GM23338 (cell line): Measurements from ENCODE around the gene MYO1E. TPM values are rescaled to one million over a fixed set of nuclear protein-coding genes. Genes with fewer than 3 reads are reported as not detected.

Experiments used
- ATAC-seq: fragments of 200-7000 bp; cut with Tn5 transposase; 3 replicates; pipeline ENCODE4 v1.9.1; 2020
- DNase-seq: peaks from one replicate; pipeline ENCODE4 v3.0.0-alpha.2; 2015; ENCODE audit warnings: low spot score
- H2AFZ ChIP-seq: fragments of 200-600 bp; sonication (generic); 2 replicates; pipeline ENCODE4 v1.8.0; 2016; ENCODE audit warnings: antibody characterized with exemption, mild to moderate bottlenecking, moderate library complexity
- H3F3A ChIP-seq: fragments of 200-600 bp; sonication (generic); replicated peaks from 2 replicates; pipeline ENCODE4 v1.8.0; 2017; ENCODE audit warnings: antibody characterized with exemption, mixed run types, low read depth
- H3K27ac ChIP-seq: fragments of 200-600 bp; sonication (generic); 2 replicates; pipeline ENCODE4 v1.6.1; 2016; ENCODE audit warnings: low read depth
- H3K27me3 ChIP-seq: fragments of 200-600 bp; sonication (generic); 2 replicates; pipeline ENCODE4 v1.8.0; 2016; ENCODE audit warnings: mild to moderate bottlenecking, mixed run types, moderate library complexity; ENCODE audit not compliant: insufficient read depth
- H3K36me3 ChIP-seq: fragments of 200-600 bp; sonication (generic); 2 replicates; pipeline ENCODE4 v1.8.0; 2016; ENCODE audit warnings: mild to moderate bottlenecking; ENCODE audit not compliant: insufficient read depth
- H3K4me1 ChIP-seq: fragments of 200-600 bp; sonication (generic); 2 replicates; pipeline ENCODE4 v1.8.0; 2016; ENCODE audit warnings: mild to moderate bottlenecking, moderate library complexity; ENCODE audit not compliant: insufficient read depth
- H3K4me2 ChIP-seq: fragments of 200-600 bp; sonication (generic); 2 replicates; pipeline ENCODE4 v1.7.1; 2017; ENCODE audit warnings: mixed run types
- H3K4me3 ChIP-seq: fragments of 200-600 bp; sonication (generic); 2 replicates; pipeline ENCODE4 v1.6.1; 2016; ENCODE audit warnings: mixed run types
- H3K79me2 ChIP-seq: fragments of 200-600 bp; sonication (generic); replicated peaks from 2 replicates; pipeline ENCODE4 v1.8.0; 2017; ENCODE audit warnings: mild to moderate bottlenecking; ENCODE audit not compliant: insufficient read depth
- H3K9me2 ChIP-seq: fragments of 200-600 bp; sonication (generic); 2 replicates; pipeline ENCODE4 v1.8.0; 2017; ENCODE audit not compliant: insufficient read depth
- H4K20me1 ChIP-seq: fragments of 200-600 bp; sonication (generic); replicated peaks from 2 replicates; pipeline ENCODE4 v1.8.0; 2017; ENCODE audit warnings: mild to moderate bottlenecking; ENCODE audit not compliant: insufficient read depth
- H3K27ac Mint-ChIP-seq: 2 replicates; pipeline ENCODE4 v1.8.0; 2020; ENCODE audit warnings: inconsistent platforms, mild to moderate bottlenecking, moderate library complexity, mixed read lengths
- H3K27me3 Mint-ChIP-seq: 3 replicates; pipeline ENCODE4 v1.8.0; 2022; ENCODE audit warnings: low read depth, mild to moderate bottlenecking, moderate library complexity, mixed read lengths, inconsistent platforms; ENCODE audit not compliant: insufficient read depth, poor library complexity
- H3K36me3 Mint-ChIP-seq: 3 replicates; pipeline ENCODE4 v1.8.0; 2021; ENCODE audit warnings: low read depth, mild to moderate bottlenecking, inconsistent platforms, moderate library complexity, mixed read lengths
- H3K4me1 Mint-ChIP-seq: 3 replicates; pipeline ENCODE4 v1.8.0; 2020; ENCODE audit warnings: mild to moderate bottlenecking, inconsistent platforms, mixed read lengths
- H3K4me3 Mint-ChIP-seq: 3 replicates; pipeline ENCODE4 v1.8.0; 2021; ENCODE audit warnings: moderate library complexity, mild to moderate bottlenecking, inconsistent platforms, mixed read lengths
- H3K9me3 Mint-ChIP-seq: 3 replicates; pipeline ENCODE4 v1.8.0; 2020; ENCODE audit warnings: moderate library complexity, mild to moderate bottlenecking, inconsistent platforms, mixed read lengths
- CREB1 ChIP-seq: fragments of 250-450 bp; sonication (Bioruptor Pico); IDR thresholded peaks from 2 replicates; pipeline ENCODE4 v1.5.0; 2020; ENCODE audit warnings: low read depth, mild to moderate bottlenecking, moderate library complexity
- CTCF ChIP-seq, 2 experiments: fragments of 200-600 bp in 1 of 2; sonication (generic) in 1 of 2; conservative IDR thresholded peaks; 2 replicates each; pipeline versions ENCODE4 v1.5.1 to v1.6.1; 2016 to 2017; ENCODE audit warnings: antibody characterized with exemption in 2 of 2, low read depth in 2 of 2, mild to moderate bottlenecking in 2 of 2, moderate library complexity in 1 of 2
- EZH2 ChIP-seq: fragments of 200-600 bp; sonication (generic); IDR thresholded peaks from one replicate; pipeline ENCODE4 v1.8.0; 2017; ENCODE audit warnings: antibody characterized with exemption, mild to moderate bottlenecking, low read depth; ENCODE audit not compliant: unreplicated experiment
- EZH2phosphoT487 ChIP-seq: fragments of 200-600 bp; sonication (generic); IDR thresholded peaks from one replicate; pipeline ENCODE4 v1.8.1; 2018; ENCODE audit warnings: antibody characterized with exemption; ENCODE audit not compliant: unreplicated experiment
- JUNB ChIP-seq: IDR thresholded peaks from one replicate; pipeline ENCODE4 v1.6.1; 2016; ENCODE audit warnings: antibody characterized with exemption; ENCODE audit not compliant: unreplicated experiment
- NANOG ChIP-seq: IDR thresholded peaks from 2 replicates; pipeline ENCODE4 v1.6.1; 2016; ENCODE audit warnings: antibody characterized with exemption, borderline replicate concordance
- POLR2AphosphoS5 ChIP-seq: IDR thresholded peaks from 2 replicates; pipeline ENCODE4 v1.6.1; 2016; ENCODE audit warnings: antibody characterized with exemption, low read depth
- ZNF114 ChIP-seq: fragments of 250-450 bp; sonication (Bioruptor Pico); IDR thresholded peaks from 2 replicates; pipeline ENCODE4 v1.5.0; 2020; ENCODE audit warnings: mild to moderate bottlenecking, moderate library complexity
- ZNF462 ChIP-seq: fragments of 250-450 bp; sonication (Bioruptor Pico); IDR thresholded peaks from 2 replicates; pipeline ENCODE4 v1.5.0; 2020; ENCODE audit warnings: mild to moderate bottlenecking, moderate library complexity
- polyA plus RNA-seq: library from polyadenylated mRNA; unstranded; fragments of >200 nt; fragmentation: Nextera tagmentation; extraction: Ambion mirVana; gene quantifications from 2 replicates; pipeline ENCODE4 v1.2.1, GENCODE V29; 2016
- total RNA-seq: library from RNA; depleted of rRNA; stranded (reverse); fragments of >200 nt; shearing (Covaris generic); gene quantifications from 2 replicates; pipeline ENCODE4 v1.2.3, GENCODE V29; 2014

Gene MYO1E
- total and polyA plus RNA-seq, 2 experiments from 2014 or later, result 68.3 to 131 TPM

GRCh38 chr15:59249816-59250215 lies 122.9 kb downstream of the MYO1E start:
- DNase-seq (no peak), ATAC-seq (no peak)
- H3F3A ChIP-seq, result no peaks in the 10 kb centered on the region
- H3K4me2 ChIP-seq, result no peak overlapping the region
- no peaks in the 10 kb centered on the region; the same call in 1 of the 2 replicates for H3K36me3 ChIP-seq
- H3K9me2 ChIP-seq, result no peaks in the 10 kb centered on the region
- H4K20me1 ChIP-seq, result no peaks in the 10 kb centered on the region
- Mint-ChIP-seq H3K27ac (no peak overlapping the region; the same call in 1 of the 2 replicates), H3K4me1 (peaks cover 3% of the 10 kb centered on the region; the same call in 2 of the 3 replicates), H3K9me3 (no peaks in the 10 kb centered on the region), H3K4me3 (no peak overlapping the region), H3K36me3 (no peaks in the 10 kb centered on the region), H3K27me3 (peaks cover 2% of the 10 kb centered on the region)
- TF ChIP-seq JUNB (no peak), POLR2AphosphoS5 (no peak), ZNF462 (CRISPR knock-in tag) (no peak), EZH2 (no peak), EZH2phosphoT487 (no peak), ZNF114 (CRISPR knock-in tag) (no peak), CREB1 (CRISPR knock-in tag) (no peak)
- no peaks in the 10 kb centered on the region for H3K4me1 ChIP-seq
- H3K27ac ChIP-seq, result 0 out of 2 replicates have a peak overlapping the region, but pooled peaks have one; percentile 48
- no peak overlapping the region for H3K4me3 ChIP-seq
- H3K79me2 ChIP-seq, result 0 out of 2 replicates have a peak, but pooled peaks cover 5% of the 10 kb centered on the region
- no peaks in the 10 kb centered on the region for H3K27me3 ChIP-seq
- H2AFZ ChIP-seq, result no peak overlapping the region

GRCh38 chr15:59247364-59247763 lies 125.3 kb downstream of the MYO1E start:
- H3K4me3 ChIP-seq, result no peak overlapping the region
- H3K4me1 ChIP-seq, result no peaks in the 10 kb centered on the region
- H4K20me1 ChIP-seq, result no peaks in the 10 kb centered on the region
- H3K27me3 ChIP-seq, result no peaks in the 10 kb centered on the region
- peak; percentile 96 for ATAC-seq
- H3K27me3 Mint-ChIP-seq, result peaks cover 2% of the 10 kb centered on the region
- H3K36me3 ChIP-seq, result peaks cover 5% of the 10 kb centered on the region; the same call in 1 of the 2 replicates
- H3K9me3 Mint-ChIP-seq, result no peaks in the 10 kb centered on the region
- no peak overlapping the region for H3K27ac Mint-ChIP-seq
- H3K4me3 Mint-ChIP-seq, result no peak overlapping the region
- H3K4me1 Mint-ChIP-seq, result peaks cover 3% of the 10 kb centered on the region; the same call in 2 of the 3 replicates
- H2AFZ ChIP-seq, result no peak overlapping the region
- 0 out of 2 replicates have a peak, but pooled peaks cover 5% of the 10 kb centered on the region for H3K79me2 ChIP-seq
- H3K9me2 ChIP-seq, result no peaks in the 10 kb centered on the region
- H3K4me2 ChIP-seq, result no peak overlapping the region
- no peak overlapping the region for H3K27ac ChIP-seq
- DNase-seq, result peak; percentile 92
- TF ChIP-seq NANOG (no peak), CTCF (conservative IDR thresholded peaks at IDR 0.05; ENCODE audit: low read depth in 2 of 2) (peak; percentile 83 to 86)
- no peaks in the 10 kb centered on the region for H3K36me3 Mint-ChIP-seq
- H3F3A ChIP-seq, result no peaks in the 10 kb centered on the region
